ENCODE measurements around the gene PTPRS. TPM values are rescaled to one million over a fixed set of nuclear protein-coding genes. Genes with fewer than 3 reads are reported as not detected.

The PTPRS gene
- total RNA-seq, 1 donor from 2014 or later = 234 TPM

GRCh38 chr19:5292822-5293611, 47.6 kb downstream of the PTPRS start:
- TF ChIP-seq, protein P1, sequence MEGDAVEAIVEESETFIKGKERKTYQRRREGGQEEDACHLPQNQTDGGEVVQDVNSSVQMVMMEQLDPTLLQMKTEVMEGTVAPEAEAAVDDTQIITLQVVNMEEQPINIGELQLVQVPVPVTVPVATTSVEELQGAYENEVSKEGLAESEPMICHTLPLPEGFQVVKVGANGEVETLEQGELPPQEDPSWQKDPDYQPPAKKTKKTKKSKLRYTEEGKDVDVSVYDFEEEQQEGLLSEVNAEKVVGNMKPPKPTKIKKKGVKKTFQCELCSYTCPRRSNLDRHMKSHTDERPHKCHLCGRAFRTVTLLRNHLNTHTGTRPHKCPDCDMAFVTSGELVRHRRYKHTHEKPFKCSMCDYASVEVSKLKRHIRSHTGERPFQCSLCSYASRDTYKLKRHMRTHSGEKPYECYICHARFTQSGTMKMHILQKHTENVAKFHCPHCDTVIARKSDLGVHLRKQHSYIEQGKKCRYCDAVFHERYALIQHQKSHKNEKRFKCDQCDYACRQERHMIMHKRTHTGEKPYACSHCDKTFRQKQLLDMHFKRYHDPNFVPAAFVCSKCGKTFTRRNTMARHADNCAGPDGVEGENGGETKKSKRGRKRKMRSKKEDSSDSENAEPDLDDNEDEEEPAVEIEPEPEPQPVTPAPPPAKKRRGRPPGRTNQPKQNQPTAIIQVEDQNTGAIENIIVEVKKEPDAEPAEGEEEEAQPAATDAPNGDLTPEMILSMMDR (IDR thresholded peaks at IDR 0.05; ENCODE audit: unreplicated experiment) = no peak
- peak overlapping the region; percentile 76 for H3K4me3 Mint-ChIP-seq (ENCODE audit: low read depth)

DNA sequence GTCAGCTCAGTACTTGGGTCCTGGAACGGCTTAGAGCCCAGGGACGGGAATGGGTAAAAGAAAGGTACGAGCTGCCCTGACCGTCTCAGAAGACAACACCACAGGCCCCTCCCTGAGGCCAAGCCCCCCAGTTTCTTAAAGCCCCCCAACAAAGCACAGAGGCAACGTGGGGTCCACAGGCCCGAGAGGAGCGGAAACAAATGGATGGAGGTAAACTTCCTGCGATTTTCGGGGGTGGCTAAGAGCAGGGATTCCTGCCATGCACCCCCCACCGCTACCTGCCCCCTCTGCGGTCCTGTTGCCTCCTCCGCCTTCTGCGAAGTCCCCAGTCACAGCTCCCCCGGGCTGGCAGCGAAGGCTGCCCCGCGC, 48.2 kb downstream of the PTPRS start:
- Mint-ChIP-seq H3K27me3 (no peaks in the 10 kb centered on the region), H3K36me3 (ENCODE audit: insufficient read depth) (peaks cover under 1% of the 10 kb centered on the region), H3K4me1 (ENCODE audit: low read depth) (peaks cover 13% of the 10 kb centered on the region), H3K4me3 (ENCODE audit: low read depth) (peak overlapping the region; percentile 72), H3K27ac (no peak overlapping the region), H3K9me3 (ENCODE audit: low read depth) (no peaks in the 10 kb centered on the region)
- DNase-seq (ENCODE audit: low spot score, unreplicated experiment) = no peak
- TF ChIP-seq, protein P1 (IDR thresholded peaks at IDR 0.05; ENCODE audit: unreplicated experiment) = no peak

More at GRCh38 chr19:5292822-5293611, 47.6 kb downstream of the PTPRS start:
- Mint-ChIP-seq H3K27me3 (no peaks in the 10 kb centered on the region), H3K9me3 (ENCODE audit: low read depth) (no peaks in the 10 kb centered on the region), H3K4me1 (ENCODE audit: low read depth) (peaks cover 11% of the 10 kb centered on the region), H3K27ac (peak overlapping the region; percentile 52), H3K36me3 (ENCODE audit: insufficient read depth) (peaks cover 1% of the 10 kb centered on the region)
- peak; percentile 51 for DNase-seq (ENCODE audit: low spot score, unreplicated experiment)

- Mint-ChIP-seq H3K36me3 (ENCODE audit: insufficient read depth) (peaks cover 2% of the 10 kb centered on the region), H3K4me3 (ENCODE audit: low read depth) (peak overlapping the region; percentile 72), H3K27me3 (no peaks in the 10 kb centered on the region), H3K27ac (peak overlapping the region; percentile 71), H3K9me3 (ENCODE audit: low read depth) (no peaks in the 10 kb centered on the region), H3K4me1 (ENCODE audit: low read depth) (peaks cover 13% of the 10 kb centered on the region)
- no peak for DNase-seq (ENCODE audit: low spot score, unreplicated experiment)
- TF ChIP-seq, protein P1 (IDR thresholded peaks at IDR 0.05; ENCODE audit: unreplicated experiment) = no peak
Observed at GRCh38 chr19:5291588-5292193, 48.9 kb downstream of the PTPRS start.

Other genes starting within 250 kb of the PTPRS start
- not detected in 2 replicates for gene ZNRF4, start 114.6 kb upstream of the PTPRS start, total RNA-seq
- 0.60 and 1.0 TPM in 2 replicates for gene TINCR, start 227.1 kb upstream of the PTPRS start, total RNA-seq